DND-41 (cell line): Measurements from ENCODE around the gene SEC11C.

Experiments used
- EZH2 ChIP-seq: IDR thresholded peaks from 3 replicates; pipeline ENCODE4 v1.6.1; 2012; ENCODE audit warnings: borderline replicate concordance, low read depth, mild to moderate bottlenecking, moderate library complexity, low read length, inconsistent platforms; ENCODE audit not compliant: severe bottlenecking
- TF ChIP-seq, protein P1 (sequence below): IDR thresholded peaks from 2 replicates; pipeline ENCODE4 v1.5.1; 2012; ENCODE audit warnings: borderline replicate concordance, low read length, moderate library complexity, mild to moderate bottlenecking; ENCODE audit not compliant: poor library complexity, severe bottlenecking; ENCODE audit errors: extremely low read depth

DNA sequence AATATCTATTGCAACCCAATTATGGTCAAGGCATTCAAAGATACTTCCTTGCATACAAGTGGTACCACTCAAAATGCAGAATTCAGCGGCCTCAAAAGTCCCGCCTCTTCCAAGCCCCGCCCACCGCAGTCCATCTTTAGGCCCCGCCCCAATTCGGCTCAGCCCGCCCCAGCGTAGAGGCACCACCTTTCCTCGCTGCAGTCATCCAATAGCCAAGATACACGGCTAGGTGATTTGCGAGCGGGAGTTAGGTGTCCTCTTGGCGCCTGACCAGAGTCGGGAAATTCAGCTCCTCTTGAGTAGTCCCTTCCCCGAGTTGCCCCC is 431 bp upstream of the SEC11C start:
- TF ChIP-seq, protein P1, sequence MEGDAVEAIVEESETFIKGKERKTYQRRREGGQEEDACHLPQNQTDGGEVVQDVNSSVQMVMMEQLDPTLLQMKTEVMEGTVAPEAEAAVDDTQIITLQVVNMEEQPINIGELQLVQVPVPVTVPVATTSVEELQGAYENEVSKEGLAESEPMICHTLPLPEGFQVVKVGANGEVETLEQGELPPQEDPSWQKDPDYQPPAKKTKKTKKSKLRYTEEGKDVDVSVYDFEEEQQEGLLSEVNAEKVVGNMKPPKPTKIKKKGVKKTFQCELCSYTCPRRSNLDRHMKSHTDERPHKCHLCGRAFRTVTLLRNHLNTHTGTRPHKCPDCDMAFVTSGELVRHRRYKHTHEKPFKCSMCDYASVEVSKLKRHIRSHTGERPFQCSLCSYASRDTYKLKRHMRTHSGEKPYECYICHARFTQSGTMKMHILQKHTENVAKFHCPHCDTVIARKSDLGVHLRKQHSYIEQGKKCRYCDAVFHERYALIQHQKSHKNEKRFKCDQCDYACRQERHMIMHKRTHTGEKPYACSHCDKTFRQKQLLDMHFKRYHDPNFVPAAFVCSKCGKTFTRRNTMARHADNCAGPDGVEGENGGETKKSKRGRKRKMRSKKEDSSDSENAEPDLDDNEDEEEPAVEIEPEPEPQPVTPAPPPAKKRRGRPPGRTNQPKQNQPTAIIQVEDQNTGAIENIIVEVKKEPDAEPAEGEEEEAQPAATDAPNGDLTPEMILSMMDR, result no peak
- no peak for TF ChIP-seq EZH2
